Fibroblast of skin of scalp (primary cell): ENCODE results near the gene GSTM2.
"Not testable (repeated sequence)": the region's sequence is repeated elsewhere in the genome, so short reads cannot be mapped to it uniquely, and the experiment has no call there.

Experiments
- DNase-seq: peaks from one replicate; pipeline ENCODE4 v3.0.0-alpha.2; 2013

Gene GSTM2

GRCh38 chr1:109650609-109651008, 17.2 kb upstream of the GSTM2 start:
- DNase-seq, result peak; percentile 68

GRCh38 chr1:109652402-109652801, 15.5 kb upstream of the GSTM2 start:
- no peak for DNase-seq

DNA sequence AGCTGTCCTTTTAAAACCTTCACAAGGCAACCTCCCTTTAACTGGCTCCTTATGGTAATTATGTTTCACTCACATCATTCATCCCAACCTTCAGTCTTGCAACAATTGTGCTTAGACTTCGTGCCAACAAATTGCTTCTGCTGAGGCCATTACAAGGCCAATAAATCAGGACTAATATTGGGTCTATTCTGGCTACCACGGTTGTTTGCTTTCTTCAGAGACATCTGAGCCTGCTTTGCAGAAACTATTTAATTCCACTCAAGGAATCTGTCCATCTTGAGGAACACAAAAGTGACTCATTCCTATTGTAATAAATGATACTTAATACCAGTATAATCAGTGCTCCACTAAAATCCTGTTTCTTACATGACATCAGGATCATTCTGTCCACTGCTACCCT, 14.6 kb upstream of the GSTM2 start:
- no peak for DNase-seq

DNA sequence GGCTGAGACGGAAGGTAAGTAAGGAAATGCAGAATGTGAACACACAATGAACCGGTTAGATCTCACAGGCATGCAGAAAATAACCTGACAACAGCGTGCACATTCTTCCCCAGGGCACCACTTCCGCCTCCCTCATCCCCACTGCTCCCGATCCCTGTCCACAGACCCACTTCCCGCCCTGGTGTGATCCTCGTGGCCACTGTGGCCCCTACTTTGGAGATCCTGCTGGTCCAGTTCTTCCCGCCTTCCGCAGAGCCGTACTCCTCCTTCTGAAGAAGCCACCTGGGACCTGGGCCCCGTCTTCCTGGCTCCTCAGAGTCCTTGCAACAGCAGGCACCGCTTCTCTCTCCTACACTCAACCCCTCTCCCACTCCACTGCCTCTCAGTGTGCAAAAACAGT, 13.3 kb upstream of the GSTM2 start:
- no peak for DNase-seq

DNA sequence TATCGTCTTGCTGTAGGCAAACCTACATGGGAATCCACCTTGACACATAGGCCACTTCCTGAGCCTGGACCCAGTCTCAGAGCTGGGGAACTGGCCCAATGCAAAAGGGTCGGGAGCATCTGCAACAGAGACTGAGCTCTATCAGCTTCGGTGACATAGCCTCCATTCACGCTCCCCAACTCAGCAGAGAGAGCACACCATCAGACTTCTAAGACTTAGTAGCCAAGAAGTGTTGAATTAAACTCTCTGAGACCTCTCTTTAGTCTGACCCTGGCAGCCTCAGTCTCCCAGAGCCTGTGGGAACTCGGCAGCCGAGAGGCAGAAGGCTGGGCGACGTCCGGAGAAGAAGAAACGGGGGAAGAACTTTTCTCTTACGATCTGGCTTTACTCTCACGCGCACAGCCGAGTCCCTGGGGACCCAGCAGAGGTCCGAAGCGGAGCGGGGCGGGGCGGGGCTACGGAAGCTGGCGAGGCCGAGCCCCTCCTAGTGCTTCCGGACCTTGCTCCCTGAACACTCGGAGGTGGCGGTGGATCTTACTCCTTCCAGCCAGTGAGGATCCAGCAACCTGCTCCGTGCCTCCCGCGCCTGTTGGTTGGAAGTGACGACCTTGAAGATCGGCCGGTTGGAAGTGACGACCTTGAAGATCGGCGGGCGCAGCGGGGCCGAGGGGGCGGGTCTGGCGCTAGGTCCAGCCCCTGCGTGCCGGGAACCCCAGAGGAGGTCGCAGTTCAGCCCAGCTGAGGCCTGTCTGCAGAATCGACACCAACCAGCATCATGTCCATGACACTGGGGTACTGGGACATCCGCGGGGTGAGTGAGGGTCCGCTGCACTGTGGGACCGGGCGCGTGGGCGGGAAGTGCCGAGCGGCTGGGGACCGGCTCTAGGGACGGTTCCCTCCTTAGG, 12.0 kb upstream of the GSTM2 start, which contains the start of gene GSTM4:
GSTM4 (plus strand) TSS at position 485 of the 905 bp plus-strand sequence; CDS start at position 776, 291 bp downstream.
- peak; percentile 83 for DNase-seq

DNA sequence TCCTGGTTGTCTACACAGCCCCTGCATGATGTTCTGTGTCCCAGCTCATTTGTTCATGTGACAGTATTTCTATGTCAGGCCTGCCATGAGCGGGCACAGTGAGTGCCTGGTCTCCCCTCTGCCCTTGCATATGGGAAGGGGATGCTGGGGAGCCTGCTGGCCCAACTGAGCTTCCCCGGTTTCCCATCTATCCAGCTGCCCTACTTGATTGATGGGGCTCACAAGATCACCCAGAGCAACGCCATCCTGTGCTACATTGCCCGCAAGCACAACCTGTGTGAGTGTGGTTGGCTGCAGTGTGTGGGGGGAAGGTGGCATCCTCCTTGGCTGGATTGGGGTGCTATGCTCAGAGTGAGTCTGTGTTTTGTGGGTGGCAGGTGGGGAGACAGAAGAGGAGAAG, 10.5 kb upstream of the GSTM2 start:
- DNase-seq, result no peak

DNA sequence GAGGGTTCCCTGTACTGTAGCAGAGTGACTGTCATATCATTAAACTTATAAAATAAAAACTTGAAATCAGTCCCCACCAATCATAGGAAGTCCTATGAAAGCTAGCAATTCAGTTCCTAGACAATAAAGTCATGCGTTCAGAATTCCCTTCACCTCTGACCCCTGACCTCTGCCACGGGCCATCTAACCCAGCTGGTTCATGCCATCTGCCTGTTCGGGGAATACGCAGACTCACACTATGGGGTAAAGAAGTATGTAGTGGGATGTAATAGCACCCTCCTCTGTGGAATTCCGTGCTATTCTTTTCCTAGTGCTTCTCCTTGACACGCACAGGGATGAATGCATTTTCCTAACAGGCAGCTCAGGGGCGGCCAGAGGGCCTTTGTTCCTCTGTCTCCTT, 9.9 kb upstream of the GSTM2 start:
- DNase-seq, result no peak

- DNase-seq, result no peak
Observed at GRCh38 chr1:109658533-109659042, 9.3 kb upstream of the GSTM2 start.

GRCh38 chr1:109659145-109659544, 8.7 kb upstream of the GSTM2 start:
- no peak for DNase-seq

- no peak for DNase-seq
Observed at GRCh38 chr1:109659997-109660690, 7.7 kb upstream of the GSTM2 start.

DNA sequence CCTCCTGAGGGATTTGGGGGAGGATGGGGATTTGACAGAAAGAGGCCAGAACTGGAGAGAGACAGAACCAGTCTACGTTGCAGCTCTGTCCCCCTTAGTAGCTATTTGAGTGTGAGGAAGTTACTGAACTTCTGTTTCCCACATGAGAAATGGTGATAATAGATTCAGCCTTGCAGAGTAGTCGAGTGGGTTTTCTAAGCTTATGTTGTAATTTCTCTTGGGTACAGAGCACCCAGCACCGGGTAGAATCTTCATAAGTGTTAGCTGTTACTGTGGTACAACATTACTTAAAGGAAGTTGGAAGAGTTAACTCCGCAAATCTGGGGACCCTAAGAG, 7.2 kb upstream of the GSTM2 start:
- DNase-seq, result not testable (repeated sequence)

GRCh38 chr1:109661391-109661790, 6.5 kb upstream of the GSTM2 start:
- DNase-seq, result no peak

DNA sequence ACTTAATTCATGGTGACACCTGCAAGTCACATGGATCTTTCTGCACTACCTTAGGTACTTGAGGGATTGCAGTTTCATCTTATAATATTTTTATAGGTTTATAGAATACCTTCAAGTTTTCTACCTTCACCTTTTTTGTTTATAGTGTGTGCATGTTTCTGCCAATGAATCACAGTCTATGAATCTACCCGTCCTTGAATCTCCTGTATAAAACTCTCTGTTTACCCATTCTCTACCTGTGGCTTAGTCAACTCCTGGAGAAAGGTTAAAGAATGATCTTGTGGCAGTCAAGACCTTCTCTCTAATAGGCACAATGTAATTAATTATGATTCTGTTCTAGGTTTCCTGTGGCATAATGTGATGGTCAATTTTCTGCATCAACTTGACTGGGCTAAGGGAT, 3.2 kb upstream of the GSTM2 start:
- no peak for DNase-seq

DNA sequence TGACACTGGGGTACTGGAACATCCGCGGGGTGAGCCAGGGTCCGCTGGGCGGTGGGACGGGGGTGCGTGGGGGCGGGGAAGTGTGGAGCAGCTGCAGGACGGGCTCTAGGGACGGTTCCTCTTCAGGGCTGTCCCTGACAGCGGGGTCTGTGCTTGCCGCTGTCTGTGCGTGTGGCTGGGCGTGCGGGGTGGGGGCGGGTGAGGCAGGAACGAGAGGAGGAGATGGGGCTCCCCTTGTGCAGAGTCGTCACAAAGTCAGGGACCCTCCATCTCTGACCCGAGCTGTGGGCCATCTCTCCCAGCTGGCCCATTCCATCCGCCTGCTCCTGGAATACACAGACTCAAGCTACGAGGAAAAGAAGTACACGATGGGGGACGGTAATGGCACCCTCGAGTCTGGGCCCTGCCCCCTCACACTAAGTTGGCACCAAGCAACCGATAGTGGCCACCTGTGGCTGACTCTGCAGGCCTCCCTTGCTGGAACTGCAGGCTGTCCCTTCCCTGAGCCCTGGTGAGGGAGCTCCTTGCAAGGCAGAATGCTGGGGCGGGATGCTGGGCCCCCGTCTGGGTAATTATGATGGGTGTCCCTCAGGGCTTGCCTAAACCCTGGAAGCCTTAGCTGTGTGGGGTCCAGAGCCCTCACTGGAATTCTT, 392 bp downstream of the GSTM2 start:
- no peak for DNase-seq

DNA sequence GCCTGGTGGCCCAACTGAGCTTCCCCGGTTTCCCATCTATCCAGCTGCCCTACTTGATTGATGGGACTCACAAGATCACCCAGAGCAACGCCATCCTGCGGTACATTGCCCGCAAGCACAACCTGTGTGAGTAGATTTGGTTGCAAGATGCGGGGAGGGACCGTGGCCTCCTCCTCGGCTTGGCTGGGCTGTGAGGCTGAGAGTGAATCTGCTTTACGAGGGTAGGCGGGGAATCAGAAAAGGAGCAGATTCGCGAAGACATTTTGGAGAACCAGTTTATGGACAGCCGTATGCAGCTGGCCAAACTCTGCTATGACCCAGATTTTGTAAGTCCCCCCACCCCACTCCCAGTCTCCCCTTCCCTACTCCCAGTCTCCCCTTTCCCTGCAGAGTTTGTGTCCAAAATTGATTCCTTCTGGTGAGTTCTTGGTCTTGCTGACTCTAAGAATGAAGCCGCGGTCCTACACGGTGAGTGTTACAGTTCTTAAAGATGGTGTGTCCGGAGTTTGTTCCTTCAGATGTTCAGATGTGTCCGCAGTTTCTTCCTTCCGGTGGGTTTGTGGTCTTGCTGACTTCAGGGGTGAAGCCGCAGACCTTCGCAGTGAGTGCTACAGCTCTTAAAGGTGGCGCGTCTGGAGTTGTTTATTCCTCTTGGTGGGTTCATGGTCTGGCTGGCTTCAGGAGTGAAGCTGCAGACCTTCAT, 1.5 kb downstream of the GSTM2 start:
- DNase-seq, result no peak

DNA sequence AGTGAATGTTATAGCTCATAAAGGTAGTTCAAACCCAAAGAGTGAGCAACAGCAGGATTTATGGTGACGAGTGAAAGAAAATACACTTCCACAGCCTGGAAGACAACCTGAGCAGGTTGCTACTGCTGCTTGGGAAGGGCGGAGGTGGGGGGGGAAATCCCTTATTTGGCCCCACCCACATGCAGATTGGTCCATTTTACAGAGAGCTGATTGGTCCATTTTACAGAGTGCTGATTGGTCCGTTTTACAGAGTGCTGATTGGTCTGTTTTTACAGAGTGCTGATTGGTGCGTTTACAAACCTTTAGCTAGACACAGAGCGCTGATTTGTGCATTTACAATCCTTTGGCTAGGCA, 2.1 kb downstream of the GSTM2 start:
- not testable (repeated sequence) for DNase-seq

GRCh38 chr1:109671067-109671466, 3.2 kb downstream of the GSTM2 start:
- no peak for DNase-seq

- DNase-seq, result not testable (repeated sequence)
Observed at GRCh38 chr1:109673861-109674260, 6.0 kb downstream of the GSTM2 start.

- DNase-seq, result not testable (repeated sequence)
Observed at GRCh38 chr1:109676683-109677381, 9.0 kb downstream of the GSTM2 start.

GRCh38 chr1:109677459-109677858, 9.6 kb downstream of the GSTM2 start:
- no peak for DNase-seq

GRCh38 chr1:109678637-109679036, 10.8 kb downstream of the GSTM2 start:
- not testable (repeated sequence) for DNase-seq

DNA sequence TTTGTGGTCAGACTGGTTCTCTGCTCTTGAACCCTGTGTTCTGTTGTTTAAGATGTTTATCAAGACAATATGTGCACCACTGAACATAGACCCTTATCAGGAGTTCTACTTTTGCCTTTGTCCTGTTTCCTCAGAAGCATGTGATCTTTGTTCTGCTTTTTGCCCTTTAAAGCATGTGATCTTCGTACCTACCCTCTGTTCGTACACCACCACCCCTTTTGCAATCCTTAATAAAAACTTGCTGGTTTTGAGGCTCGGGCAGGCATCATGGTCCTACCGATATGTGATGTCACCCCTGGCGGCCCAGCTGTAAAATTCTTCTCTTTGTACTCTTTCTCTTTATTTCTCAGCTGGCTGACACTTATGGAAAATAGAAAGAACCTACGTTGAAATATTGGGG, 16.9 kb downstream of the GSTM2 start:
- not testable (repeated sequence) for DNase-seq
